ENCODE data around the gene MOGAT1. TPM values are rescaled to one million over a fixed set of nuclear protein-coding genes. Genes with fewer than 3 reads are reported as not detected.
A peak's percentile ranks its signal among the peaks of the same experiment; 100 is the strongest.

Gene MOGAT1
- total and polyA plus RNA-seq, 2 of the 13 experiments (the other 11 are each of a cell fraction or from before 2014, with no cell fraction given) = 0.98 to 4.3 TPM

DNA sequence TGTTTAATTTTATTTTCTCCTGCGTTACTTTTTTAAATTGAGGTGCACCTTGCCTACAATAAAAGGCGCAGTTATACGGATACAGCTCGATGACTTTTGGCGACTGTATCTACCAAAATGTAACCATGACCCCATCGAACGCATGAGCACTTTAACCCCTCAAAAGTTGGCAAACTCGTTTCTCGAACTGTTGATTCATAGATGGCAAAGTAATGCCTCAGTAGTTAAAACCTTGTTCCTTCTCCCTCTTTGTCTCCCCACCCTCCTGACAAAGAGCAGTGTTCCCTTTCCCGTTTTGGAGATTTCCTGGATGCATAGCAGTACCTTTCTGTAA lies 577 bp downstream of the MOGAT1 start (continued):
- TF ChIP-seq LCORL (IDR thresholded peaks at IDR 0.05) (0 out of 2 replicates have a peak, but pooled peaks have one; percentile 2), LCORL (CRISPR knock-in tag; IDR thresholded peaks at IDR 0.05) (no peak), ZNF614 (CRISPR knock-in tag; IDR thresholded peaks at IDR 0.05; ENCODE audit: borderline replicate concordance) (no peak)

- FAIRE-seq (no peak), ATAC-seq (no peak), DNase-seq (ENCODE audit: low spot score) (no peak)
- Histone ChIP-seq H3K4me1 (ENCODE audit: insufficient read depth, low read length) (peaks cover 51% of the 10 kb centered on the region), H3K9ac (ENCODE audit: insufficient read depth, low read depth, low read length) (no peak overlapping the region), H3K4me2 (ENCODE audit: low read depth, low read length) (0 out of 2 replicates have a peak overlapping the region, but pooled peaks have one; percentile 8), H4K20me1 (ENCODE audit: insufficient read depth, low read length) (no peaks in the 10 kb centered on the region), H3K79me2 (ENCODE audit: insufficient read depth, low read length) (peaks cover 4% of the 10 kb centered on the region), H3K27ac (ENCODE audit: extremely low read length, insufficient read depth, low read length) (no peak overlapping the region), H3K4me3 (replicated peaks in 1 of 3; ENCODE audit: insufficient read depth in 1 of 3, low read depth in 2 of 3, low read length in 3 of 3) (no peak overlapping the region), H3K27me3 (ENCODE audit: control insufficient read depth in 1 of 2, insufficient read depth in 2 of 2, low read length in 2 of 2) (no peaks in the 10 kb centered on the region; a peak in 1 of 5 replicates), H2AFZ (ENCODE audit: low read length) (no peak overlapping the region), H3K36me3 (replicated peaks in 1 of 2; ENCODE audit: control insufficient read depth in 1 of 2, insufficient read depth in 2 of 2, low read length in 2 of 2) (no peaks in the 10 kb centered on the region), H3K9me3 (ENCODE audit: low read length) (no peaks in the 10 kb centered on the region)
- intact Hi-C loops (cut with micrococcal nuclease; ENCODE audit: unreplicated experiment) = no loop called here
- POLR2A ChIA-PET = no interaction called here
- CTCF ChIA-PET (ENCODE audit: low intra/inter-chr PET ratio, low total read pairs) = no interaction called here
- TF ChIP-seq, protein P1, sequence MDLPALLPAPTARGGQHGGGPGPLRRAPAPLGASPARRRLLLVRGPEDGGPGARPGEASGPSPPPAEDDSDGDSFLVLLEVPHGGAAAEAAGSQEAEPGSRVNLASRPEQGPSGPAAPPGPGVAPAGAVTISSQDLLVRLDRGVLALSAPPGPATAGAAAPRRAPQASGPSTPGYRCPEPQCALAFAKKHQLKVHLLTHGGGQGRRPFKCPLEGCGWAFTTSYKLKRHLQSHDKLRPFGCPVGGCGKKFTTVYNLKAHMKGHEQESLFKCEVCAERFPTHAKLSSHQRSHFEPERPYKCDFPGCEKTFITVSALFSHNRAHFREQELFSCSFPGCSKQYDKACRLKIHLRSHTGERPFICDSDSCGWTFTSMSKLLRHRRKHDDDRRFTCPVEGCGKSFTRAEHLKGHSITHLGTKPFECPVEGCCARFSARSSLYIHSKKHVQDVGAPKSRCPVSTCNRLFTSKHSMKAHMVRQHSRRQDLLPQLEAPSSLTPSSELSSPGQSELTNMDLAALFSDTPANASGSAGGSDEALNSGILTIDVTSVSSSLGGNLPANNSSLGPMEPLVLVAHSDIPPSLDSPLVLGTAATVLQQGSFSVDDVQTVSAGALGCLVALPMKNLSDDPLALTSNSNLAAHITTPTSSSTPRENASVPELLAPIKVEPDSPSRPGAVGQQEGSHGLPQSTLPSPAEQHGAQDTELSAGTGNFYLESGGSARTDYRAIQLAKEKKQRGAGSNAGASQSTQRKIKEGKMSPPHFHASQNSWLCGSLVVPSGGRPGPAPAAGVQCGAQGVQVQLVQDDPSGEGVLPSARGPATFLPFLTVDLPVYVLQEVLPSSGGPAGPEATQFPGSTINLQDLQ (CRISPR knock-in tag; IDR thresholded peaks at IDR 0.05) = no peak
- TF ChIP-seq NFE2 (CRISPR knock-in tag; IDR thresholded peaks at IDR 0.05) (no peak), NFIB (CRISPR knock-in tag; IDR thresholded peaks at IDR 0.05; ENCODE audit: borderline replicate concordance) (peak; percentile 44; the same call in 1 of the 2 replicates), ZBTB33 (CRISPR knock-in tag; IDR thresholded peaks at IDR 0.05) (peak; percentile 72), TCF7 (IDR thresholded peaks at IDR 0.05; ENCODE audit: low read depth) (no peak)
- in situ Hi-C loops (cut with HindIII; ENCODE audit: extremely low pct_ligation_motif_present, low pct_unique_long_range_greater_than_20kb) = no loop called here
- no TSS peak for BruUV-seq (replicated peaks)
- 81% methylated on average over 7 of the region's 7 CpGs for WGBS (ENCODE audit: low lambda C conversion rate)
Measured at GRCh38 chr2:222673273-222673672, 1.8 kb downstream of the MOGAT1 start.

Measured in HepG2 (cell line).